IPS-18a (cell line): ENCODE results near the gene PTPRK.

Source experiments
- H3K27ac ChIP-seq: one replicate; pipeline ENCODE4 v1.5.1; 2013; ENCODE audit warnings: low read length
- H3K27me3 ChIP-seq: one replicate; pipeline ENCODE4 v1.6.1; 2013; ENCODE audit warnings: mild to moderate bottlenecking, low read length; ENCODE audit not compliant: control insufficient read depth, insufficient read depth
- H3K36me3 ChIP-seq: one replicate; pipeline ENCODE4 v1.6.1; 2013; ENCODE audit warnings: low read depth, low read length; ENCODE audit not compliant: control insufficient read depth
- H3K4me1 ChIP-seq: one replicate; pipeline ENCODE4 v1.6.1; 2013; ENCODE audit warnings: low read depth, low read length; ENCODE audit not compliant: control insufficient read depth
- H3K4me3 ChIP-seq: one replicate; pipeline ENCODE4 v1.5.1; 2013; ENCODE audit warnings: low read length
- H3K9ac ChIP-seq: one replicate; pipeline ENCODE4 v1.6.1; 2013; ENCODE audit warnings: mild to moderate bottlenecking, low read length, moderate library complexity
- H3K9me3 ChIP-seq: one replicate; pipeline ENCODE4 v1.6.1; 2013; ENCODE audit warnings: low read depth, low read length; ENCODE audit not compliant: control insufficient read depth

The PTPRK gene

DNA sequence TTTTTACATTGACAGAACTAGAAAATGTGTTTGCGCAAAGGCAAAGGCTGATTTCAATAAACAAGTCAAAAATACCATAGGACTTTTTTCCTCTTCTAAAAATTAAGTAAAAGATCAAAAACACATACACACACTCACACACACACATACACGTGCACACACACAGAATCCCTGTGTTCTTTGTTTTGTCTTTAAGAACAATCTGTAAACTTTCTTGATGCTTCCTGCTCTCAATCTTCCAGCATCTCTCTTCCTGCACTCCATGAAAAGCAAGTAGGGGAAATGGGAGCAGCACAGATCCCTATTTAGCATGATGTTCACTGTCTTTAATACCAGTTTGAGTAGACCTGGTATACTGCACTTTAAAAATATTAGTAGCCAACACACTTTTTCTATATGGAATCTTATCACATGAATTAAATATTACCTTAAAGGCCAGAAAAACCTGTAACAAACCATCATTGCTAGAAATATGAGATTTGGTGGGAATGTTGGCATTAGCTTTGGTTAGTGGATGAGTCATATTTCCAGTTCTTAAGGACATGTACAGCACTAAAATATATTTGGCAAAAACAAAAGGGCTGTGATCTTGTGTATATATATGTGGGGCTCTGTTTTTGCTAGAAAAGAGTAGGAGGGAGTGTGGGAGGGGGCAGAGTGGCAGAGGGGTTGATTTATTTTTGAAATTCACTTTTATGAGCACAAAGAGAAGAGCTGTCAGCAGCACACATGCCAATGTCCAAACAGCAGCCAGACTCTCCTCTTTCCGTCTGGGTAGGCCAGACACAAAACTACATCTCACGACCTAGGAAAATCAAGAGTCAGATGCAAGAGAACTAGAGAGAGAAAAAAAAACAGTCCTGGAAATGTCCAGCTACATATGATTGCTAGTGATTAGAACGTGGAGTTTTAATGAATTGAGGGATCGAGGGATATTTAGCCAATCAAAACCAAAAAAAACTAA lies 4.6 kb downstream of the PTPRK start:
- H3K27me3 ChIP-seq = peaks cover 13% of the 10 kb centered on the region
- no peak overlapping the region for H3K4me3 ChIP-seq
- H3K9ac ChIP-seq = no peak overlapping the region
- no peak overlapping the region for H3K27ac ChIP-seq
- peaks cover 7% of the 10 kb centered on the region for H3K4me1 ChIP-seq
- no peaks in the 10 kb centered on the region for H3K9me3 ChIP-seq
- H3K36me3 ChIP-seq = no peaks in the 10 kb centered on the region

DNA sequence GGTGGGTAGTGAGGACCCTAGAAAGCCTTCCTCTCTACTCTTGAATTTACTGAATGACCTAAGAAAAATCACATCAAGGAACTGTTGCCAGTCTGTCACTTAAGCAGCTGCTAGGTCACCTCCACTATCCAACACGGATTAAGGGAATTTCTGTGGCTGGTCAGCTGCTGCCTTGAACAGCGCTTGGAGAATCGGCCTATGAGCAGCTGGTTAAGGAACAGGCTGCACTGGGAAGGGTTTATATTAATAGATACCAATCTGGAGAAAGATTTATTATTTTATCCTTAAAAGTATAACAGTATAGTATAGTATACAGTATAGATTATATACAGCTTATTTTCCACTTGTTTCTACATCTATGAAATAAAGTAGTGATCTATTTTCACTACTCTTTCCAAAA lies 6.5 kb downstream of the PTPRK start:
- Histone ChIP-seq H3K36me3 (no peaks in the 10 kb centered on the region), H3K27ac (no peak overlapping the region), H3K9me3 (no peaks in the 10 kb centered on the region), H3K9ac (no peak overlapping the region), H3K27me3 (peaks cover 13% of the 10 kb centered on the region), H3K4me1 (peaks cover 7% of the 10 kb centered on the region), H3K4me3 (no peak overlapping the region)

DNA sequence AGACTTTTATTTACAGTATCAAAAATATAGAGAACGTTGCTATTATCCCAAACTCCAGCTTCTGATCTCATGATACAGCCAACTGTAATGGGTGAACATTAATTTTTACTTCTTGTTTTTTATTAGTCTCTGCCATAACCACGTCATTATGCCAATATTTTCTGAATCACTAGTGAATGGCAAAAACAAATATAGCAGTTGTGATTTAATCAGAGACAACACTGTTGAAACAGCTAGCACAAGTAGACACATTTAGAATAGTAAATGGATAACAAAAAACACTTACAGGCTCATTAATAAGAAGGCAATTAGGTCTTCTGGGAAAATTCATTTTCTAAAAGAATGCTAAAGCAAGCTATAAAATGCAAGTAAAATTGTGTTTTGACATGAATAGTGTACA lies 8.1 kb downstream of the PTPRK start:
- H3K9ac ChIP-seq = no peak overlapping the region
- H3K4me1 ChIP-seq = peaks cover 8% of the 10 kb centered on the region
- no peaks in the 10 kb centered on the region for H3K9me3 ChIP-seq
- no peak overlapping the region for H3K4me3 ChIP-seq
- no peaks in the 10 kb centered on the region for H3K36me3 ChIP-seq
- H3K27me3 ChIP-seq = no peaks in the 10 kb centered on the region
- no peak overlapping the region for H3K27ac ChIP-seq

DNA sequence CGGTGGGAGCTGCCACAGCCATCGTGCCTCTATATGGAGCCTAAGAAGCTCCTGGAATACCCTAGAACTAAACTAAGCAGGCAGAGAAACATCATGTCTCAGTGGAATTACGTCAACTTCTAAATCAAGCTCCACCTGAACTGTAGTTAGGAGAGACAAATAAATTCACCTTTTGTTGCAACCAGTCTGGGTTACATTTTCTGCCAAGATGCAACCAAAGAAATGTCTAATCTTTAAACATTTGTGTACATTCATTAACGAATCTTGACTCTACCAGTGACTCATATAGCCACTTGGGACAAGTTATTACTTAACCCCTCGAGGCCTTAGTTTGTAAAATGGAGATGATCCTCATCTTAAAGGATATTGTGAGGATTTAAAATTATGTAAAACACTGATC lies 8.9 kb downstream of the PTPRK start:
- Histone ChIP-seq H3K9ac (no peak overlapping the region), H3K36me3 (no peaks in the 10 kb centered on the region), H3K27ac (no peak overlapping the region), H3K4me3 (no peak overlapping the region), H3K27me3 (no peaks in the 10 kb centered on the region), H3K4me1 (peaks cover 10% of the 10 kb centered on the region), H3K9me3 (no peaks in the 10 kb centered on the region)

DNA sequence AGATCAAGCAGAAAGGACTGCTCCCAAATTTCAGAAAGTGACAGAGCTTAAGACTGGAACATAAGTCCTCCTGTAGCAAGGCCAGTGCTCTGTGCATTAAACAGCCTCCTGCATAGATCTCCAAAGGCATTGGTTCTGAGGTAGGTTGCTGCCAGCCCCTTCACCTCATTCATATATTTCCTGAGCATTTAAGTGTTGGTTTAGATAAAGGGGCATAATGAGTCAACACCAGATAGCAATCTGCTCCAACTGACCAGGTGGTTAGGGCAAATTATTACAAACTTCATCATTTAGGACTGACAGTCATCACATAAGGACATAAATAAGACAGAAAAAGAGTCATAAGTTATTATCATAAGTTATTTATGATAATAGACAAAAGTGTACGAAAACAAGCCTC lies 10.7 kb downstream of the PTPRK start:
- no peaks in the 10 kb centered on the region for H3K27me3 ChIP-seq
- H3K9ac ChIP-seq = no peak overlapping the region
- H3K4me3 ChIP-seq = no peak overlapping the region
- no peaks in the 10 kb centered on the region for H3K9me3 ChIP-seq
- no peaks in the 10 kb centered on the region for H3K36me3 ChIP-seq
- H3K4me1 ChIP-seq = peaks cover 17% of the 10 kb centered on the region
- no peak overlapping the region for H3K27ac ChIP-seq

DNA sequence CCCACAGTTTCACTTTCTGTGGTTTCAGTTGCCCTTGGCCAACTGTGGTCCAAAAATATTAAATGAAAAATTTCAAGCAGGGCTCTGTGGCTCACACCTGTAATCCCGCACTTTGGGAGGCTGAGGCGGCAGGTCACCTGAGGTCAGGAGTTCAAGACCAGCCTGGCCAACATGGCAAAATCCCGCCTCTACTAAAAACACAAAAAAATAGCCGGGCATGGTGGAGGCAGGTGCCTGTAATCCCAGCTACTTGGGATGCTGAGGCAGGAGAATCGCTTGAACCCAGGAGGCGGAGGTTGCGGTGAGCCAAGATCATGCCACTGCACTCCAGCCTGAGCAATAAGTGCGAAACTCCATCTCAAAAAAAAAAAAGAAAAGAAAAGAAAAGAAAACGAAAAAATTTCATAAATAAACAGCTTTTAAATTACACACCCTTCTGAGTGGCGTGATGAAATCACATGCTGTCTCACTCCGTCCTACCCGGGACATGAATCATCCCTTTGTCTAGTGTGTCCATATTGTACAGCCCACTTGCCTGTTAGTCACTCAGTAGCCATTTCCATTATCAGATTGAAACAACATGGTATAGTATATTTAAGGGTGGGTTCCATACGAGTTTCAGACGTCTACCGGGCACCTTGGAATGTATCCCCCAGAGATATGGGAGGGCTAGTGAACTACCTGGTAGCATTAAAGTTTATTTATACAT lies 11.7 kb downstream of the PTPRK start:
- Histone ChIP-seq H3K27ac (no peak overlapping the region), H3K9me3 (no peaks in the 10 kb centered on the region), H3K4me1 (peaks cover 17% of the 10 kb centered on the region), H3K27me3 (no peaks in the 10 kb centered on the region), H3K4me3 (no peak overlapping the region), H3K36me3 (no peaks in the 10 kb centered on the region), H3K9ac (no peak overlapping the region)

DNA sequence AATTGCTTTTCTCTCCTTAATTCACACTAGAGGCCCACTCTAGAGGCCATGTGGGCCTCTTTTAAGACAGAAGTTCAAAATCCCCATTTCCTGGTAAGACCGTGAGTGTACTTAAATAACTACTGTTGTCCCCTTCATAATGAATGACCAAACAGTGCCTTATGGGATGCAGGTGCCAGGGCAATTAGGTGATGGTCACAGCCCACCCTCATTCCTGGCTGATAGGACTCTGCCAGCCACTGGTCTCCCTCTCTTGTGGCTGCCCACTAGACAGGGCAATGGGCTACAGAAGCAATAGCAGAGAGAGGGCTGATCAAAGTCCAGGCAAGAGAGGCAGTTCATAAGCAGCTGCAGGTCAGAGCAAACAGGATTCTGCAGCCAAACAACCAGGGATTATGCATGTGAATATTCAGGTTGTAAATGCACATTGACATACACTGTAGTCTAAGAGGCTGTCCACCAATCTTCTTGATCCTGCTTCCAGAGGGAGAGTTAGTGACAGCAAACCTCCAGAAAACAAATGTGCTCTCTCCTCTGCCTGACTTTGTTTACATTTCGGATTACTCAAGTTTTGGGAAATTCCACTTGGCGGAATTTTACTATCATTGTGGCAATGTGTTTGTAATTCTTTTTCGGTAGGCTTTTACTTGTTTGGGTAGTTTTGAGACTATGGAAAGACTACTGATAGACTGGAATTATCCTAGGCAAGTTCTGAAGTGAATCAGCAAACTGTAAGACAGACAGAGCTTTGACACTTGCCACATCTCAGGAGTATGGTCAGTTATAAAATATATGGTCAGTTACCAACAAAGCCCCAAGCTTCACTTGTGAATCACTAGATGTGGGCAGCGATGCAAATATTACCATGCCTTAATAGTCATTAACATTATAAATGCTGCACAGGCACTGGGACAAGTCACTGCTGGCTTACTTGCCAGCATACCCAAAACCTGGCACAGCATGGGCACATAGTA lies 12.8 kb downstream of the PTPRK start:
- Histone ChIP-seq H3K27me3 (no peaks in the 10 kb centered on the region), H3K27ac (no peak overlapping the region), H3K4me3 (no peak overlapping the region), H3K36me3 (no peaks in the 10 kb centered on the region), H3K9ac (no peak overlapping the region), H3K9me3 (no peaks in the 10 kb centered on the region), H3K4me1 (peaks cover 17% of the 10 kb centered on the region)

DNA sequence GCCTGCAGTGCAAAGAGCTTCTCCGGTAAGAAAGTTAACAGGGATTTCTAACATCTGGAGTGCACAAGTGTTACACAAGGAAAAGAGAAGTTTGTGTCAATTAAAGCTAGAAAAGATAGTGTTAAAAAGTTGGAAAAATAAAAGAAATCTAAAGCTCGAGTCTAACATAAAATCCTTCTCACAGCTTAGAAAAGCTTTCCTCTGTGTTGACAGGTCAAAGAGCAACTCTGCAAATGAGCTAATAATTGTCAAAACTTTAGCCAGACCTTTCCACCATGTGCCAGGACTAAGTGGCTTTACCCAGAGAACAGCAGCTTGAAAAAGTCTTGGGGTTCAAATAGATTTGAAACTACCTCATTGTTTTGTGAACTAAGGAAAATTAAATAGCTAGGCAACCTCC lies 14.8 kb downstream of the PTPRK start:
- no peaks in the 10 kb centered on the region for H3K36me3 ChIP-seq
- no peak overlapping the region for H3K9ac ChIP-seq
- H3K27me3 ChIP-seq = no peaks in the 10 kb centered on the region
- H3K4me1 ChIP-seq = peaks cover 17% of the 10 kb centered on the region
- H3K9me3 ChIP-seq = no peaks in the 10 kb centered on the region
- no peak overlapping the region for H3K27ac ChIP-seq
- H3K4me3 ChIP-seq = no peak overlapping the region

DNA sequence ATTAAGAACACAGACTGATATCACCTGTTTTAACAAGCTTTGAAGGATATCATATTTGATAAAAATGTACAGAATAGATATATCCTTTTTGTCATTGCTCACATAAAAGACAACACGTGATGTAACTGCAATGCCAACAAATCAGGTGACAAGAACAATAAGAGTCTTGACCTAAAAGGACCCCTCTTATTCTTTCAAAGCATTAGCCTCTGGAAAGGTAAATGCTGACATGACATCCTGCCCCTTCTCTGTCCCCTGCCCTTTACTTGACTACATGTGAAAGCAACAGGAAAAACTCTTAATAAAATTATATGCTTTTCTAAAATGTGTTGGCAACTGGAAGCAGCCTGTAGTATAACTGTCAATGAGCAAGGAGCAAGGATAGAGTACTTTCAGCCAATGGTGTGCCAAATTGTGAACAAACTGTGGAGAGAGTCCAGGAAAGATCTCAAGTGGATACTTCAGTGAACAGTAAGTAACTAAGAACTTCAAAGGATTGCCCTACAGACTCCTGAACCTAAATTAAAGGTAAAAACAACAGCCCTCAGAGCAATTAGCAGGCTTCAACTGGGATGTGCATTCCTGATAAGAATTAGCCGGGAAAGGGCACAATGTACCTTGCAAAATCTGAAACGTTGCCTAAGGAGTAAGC lies 16.3 kb downstream of the PTPRK start:
- Histone ChIP-seq H3K9ac (no peak overlapping the region), H3K4me3 (no peak overlapping the region), H3K27me3 (no peaks in the 10 kb centered on the region), H3K36me3 (no peaks in the 10 kb centered on the region), H3K4me1 (peaks cover 31% of the 10 kb centered on the region), H3K27ac (no peak overlapping the region), H3K9me3 (no peaks in the 10 kb centered on the region)

DNA sequence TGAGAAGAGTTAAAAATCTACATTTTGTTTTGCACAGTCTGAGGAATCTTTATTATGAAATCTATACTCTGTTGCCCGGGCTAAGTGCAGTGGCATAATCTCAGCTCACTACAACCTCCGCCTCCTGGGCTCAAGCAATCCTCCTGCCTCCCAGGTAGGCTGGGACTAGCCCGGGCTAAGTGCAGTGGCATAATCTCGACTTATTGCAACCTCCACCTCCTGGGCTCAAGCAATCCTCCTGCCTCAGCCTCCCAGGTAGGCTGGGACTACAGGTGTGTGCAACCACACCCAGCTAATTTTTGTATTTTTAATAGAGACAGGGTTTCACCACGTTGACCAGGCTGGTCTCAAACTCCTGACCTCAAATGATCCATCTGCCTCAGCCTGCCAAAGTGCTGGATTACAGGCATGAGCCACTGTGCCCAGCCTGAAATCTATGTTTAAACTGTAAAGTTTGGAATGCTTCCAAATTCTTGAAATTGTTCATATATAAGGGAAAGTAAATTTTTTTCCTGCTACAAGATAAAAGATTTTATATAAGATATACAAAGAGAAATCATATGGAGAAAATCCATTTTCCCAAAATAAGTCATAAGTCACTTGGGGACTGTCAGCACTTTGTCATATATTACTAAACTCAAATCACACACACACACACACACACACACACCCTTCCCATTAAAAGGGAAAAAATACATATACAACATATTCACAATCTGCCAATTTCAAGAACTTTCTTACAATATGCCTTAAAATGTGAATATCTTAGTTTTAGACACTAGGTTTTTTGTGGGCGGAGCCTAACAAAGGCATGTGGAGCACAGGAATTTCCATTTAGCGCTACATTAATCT lies 19.4 kb downstream of the PTPRK start:
- Histone ChIP-seq H3K27me3 (no peaks in the 10 kb centered on the region), H3K9ac (no peak overlapping the region), H3K9me3 (no peaks in the 10 kb centered on the region), H3K27ac (no peak overlapping the region), H3K4me1 (peaks cover 37% of the 10 kb centered on the region), H3K36me3 (no peaks in the 10 kb centered on the region), H3K4me3 (no peak overlapping the region)
